NCI-H510A (cell line): ENCODE results near the gene RNF212B.

Source experiments
- DNase-seq: peaks from one replicate; lab custom pipeline; 2025; lab: John Stamatoyannopoulos, UW

The RNF212B gene

DNA sequence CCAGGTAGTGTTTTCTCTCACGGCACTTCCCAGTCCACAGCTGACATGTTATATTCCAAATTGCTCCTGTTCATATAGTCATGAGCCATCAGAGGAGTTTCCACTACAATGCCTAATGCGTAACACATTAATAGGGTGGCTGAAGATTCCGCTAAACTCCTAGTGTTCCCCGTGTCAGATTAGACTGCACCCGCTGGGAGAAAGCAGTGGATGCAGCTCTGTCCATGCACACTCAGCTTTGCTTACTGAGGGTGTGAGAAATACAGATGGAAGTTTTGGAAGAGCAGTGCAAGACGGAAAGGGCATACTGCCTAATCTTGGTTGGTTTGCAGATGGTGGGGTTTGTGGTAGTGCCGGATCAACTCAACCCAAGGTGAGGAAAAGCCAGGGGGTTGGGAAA is 59.4 kb downstream of the RNF212B start:
- DNase-seq: no peak

DNA sequence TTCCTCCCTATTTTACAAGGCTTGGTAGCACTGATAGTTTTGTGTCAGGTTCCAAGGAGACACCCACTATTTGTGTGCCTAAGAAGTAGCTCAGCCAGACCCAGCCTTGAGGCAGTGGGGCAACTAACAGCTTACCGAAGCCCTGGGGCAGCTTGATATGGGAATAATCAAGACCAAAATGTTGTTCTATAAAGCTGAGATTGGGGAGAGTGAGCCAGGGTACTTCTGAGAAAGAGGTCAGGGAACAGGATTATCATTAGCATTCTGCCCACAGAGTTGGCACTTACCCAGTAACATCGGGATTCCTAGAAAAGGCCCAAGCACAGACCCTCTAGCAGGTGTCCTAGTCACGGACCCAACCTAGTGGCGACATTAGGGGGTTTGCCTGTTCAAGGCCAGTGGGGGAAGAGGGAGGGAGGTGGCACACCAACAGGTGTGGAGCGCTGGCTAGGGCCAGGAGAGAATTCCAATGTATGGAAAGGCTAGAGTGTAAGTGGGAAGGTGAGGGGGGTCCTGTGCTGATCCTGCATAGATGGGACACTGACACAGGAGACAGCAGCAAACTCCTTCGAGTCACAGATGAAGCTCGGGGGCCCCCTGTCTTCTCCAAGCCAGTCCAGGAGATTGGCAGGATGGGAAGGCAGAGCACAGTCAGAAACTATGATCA is 60.0 kb downstream of the RNF212B start:
- no peak for DNase-seq

DNA sequence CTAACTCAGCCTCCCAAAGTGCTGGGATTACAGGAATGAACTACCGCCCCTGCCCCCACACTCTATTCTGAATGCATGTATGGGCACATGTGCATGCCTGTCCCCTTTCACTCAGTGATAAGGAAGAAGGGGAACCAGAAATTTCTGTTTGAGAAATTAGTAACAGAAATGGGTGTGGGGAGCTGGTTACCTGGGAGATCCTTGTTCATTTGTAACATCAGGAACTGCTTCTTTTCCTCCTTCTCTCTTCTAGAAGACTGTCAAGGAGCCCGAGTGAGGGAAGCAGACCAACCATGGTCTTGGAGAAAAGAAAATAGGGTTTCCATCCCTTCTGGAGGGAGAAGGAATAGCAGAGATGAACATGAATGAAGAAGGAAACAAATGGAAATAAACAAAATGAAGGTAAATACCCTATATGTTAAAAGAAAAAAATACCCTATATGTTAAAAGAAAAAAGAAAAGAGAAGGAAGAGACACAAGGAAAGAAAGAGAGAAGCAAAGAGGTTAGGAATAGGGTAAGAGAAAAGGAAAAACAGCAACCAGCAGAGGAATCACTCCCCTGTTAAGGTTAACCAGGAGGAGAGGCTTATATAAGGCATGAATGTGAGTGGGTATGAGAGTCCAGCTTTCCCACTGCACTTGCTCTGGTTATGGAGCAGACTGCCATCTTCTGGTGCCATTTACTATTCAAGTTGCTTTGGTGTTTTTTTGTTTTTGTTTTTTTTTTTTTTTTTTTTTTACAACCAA is 61.6 kb downstream of the RNF212B start:
- no peak for DNase-seq

DNA sequence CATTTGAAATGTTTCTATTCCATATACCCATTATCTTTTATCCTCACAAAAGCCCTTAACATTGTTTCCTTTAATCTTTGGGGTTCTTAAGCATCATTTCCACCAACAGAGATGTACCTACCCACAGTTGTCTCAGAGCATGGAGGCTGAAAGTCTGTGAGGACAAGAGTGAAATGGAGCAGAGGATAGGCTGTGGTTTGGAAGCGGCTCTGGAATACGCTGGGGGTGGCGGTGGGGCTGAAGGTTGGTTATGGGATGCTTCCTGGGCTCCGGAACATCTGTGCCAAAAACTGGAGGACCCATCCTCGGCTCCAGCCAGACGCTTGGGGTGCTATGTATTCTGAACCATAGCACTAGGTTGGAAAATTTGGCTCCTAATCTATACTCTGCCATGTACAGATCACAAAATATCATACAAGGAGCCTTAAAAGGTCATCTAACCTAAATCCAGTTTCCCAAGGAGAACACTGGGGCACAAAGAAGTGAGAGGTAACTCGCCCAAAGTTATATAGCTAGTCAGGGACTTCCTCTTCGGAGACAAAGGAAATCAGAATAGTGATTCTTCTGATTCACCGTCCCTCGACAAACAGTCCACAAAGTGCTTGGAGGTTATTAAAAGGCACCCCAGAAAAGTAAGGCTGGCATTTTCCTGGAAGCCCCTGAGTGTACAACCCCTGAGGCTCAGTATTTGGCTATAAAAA is 62.4 kb downstream of the RNF212B start:
- DNase-seq: no peak

DNA sequence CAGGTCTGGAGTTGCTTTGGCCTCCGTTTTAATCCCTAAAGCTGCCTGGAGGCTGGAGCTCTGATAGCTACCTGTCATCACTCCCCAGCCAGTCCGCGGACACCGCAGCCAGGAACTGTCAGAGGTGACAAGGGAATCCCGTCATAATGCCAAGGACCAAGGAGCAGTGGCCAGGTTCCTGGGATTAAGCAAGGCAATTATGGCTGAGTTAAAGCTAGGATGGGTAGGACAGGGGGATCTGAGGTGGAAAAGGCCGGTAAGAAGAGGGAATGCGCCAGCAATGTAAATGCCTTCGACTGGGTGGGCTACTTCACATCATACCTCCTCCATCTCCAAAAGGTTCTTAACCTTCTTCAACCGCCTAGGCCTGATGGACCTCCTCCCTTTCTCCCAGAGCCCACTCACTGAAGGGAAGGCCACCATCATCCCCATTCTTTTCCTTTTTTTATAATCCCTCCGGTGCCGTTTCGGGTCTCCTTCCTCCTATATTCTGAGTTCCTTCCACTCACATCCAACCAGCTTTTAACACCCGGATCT is 63.0 kb downstream of the RNF212B start:
- DNase-seq: peak; percentile 17

DNA sequence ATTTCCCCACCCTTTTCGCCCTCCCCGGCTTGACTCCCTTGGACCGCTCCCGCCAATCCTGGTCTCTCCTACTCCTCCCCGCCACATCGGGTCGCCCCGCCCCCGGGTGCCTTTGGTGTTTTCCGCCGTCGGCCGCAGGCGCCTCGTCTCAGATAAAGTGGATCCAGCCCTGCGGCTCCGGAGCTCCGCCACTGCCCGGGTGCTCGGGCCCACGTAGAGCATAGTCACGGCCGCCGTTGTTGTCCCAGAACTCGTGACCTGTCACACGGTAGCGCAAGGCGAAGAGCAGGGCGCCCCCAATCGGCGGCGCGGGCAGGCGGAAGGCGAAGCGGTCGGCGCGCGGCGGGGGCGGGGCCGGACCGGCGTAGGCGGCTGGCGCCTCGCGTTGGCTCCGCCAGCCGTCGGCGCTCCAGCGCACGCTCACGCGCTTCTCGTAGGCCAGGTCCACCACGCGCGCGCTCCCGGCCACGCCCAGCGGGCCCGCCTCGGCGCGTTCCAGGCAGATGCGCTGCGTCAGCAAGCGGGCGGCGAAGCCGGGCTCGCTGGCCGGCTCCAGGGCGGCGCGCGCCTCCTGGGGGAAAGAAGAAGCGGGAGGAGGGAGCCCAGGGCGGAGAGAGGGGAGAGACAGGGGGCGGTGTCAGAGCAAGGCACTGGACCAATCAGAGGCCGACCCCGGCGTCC is 63.7 kb downstream of the RNF212B start:
- peak; percentile 97 for DNase-seq

DNA sequence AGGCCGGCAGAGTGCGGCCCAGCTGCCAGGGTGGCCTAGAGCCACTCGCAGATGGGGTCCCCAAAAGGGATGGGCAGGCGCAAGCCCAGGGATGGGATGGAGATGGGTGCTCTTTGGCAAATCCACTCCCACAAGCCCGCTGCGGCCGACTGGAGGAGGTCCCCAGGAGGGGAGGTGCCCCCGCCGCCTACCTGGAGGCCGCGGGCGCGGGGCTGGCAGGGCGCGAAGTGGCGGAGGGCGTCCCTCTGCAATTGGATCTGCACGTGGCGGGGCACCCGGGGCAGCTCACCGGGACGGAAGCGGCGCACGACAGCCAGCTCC is 64.2 kb downstream of the RNF212B start:
- DNase-seq: no peak

DNA sequence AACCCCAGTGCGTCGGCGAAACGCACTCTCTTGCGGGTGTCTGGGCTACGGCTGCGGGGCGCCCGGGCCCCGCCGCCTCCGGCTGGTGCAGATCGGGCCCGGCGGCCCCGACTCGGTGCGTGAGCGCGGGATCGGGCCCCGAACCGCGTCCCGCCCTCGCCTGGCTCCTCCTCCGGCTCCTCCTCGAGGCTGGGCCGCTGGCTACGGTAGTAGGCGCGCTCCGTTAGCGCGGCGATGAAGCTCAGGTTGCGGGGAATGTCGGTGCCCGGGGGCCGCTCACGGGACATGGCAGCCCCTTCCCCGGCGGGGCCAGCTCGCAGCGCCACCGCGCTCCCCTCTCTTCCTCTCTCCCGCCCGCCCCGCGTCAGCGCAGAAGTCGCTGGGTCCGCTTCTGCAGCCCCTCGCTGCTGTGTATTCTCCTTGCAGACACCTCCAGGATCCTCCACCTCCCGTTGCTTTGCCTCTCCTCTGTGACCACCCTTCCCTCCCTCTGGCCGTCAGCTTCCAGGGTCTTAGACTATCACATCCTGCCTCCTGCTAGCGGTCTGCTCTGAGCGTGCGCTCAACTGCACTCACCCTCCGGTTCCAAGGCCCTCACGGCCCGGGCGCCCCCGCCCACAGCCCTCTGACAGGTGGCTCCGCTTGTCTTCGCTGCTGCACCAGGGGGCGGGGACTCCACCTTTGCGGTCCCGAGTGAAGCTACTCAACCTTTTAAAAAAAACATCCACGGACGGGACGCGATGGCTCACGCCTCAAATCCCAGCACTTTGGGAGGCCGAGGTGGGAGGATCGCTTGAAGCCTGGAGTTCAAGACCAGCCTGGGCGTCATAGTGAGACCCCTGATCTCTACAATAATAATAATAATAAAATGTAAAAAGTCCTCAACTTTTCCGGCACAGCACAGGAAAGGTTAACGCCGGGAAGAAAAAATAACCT is 64.8 kb downstream of the RNF212B start, which contains the start of gene PPP1R3E:
Gene PPP1R3E, minus strand, starts transcription at position 570 of the 936 bp plus-strand sequence. Its CDS starts 283 bp downstream, at position 287.
- peak; percentile 47 for DNase-seq

DNA sequence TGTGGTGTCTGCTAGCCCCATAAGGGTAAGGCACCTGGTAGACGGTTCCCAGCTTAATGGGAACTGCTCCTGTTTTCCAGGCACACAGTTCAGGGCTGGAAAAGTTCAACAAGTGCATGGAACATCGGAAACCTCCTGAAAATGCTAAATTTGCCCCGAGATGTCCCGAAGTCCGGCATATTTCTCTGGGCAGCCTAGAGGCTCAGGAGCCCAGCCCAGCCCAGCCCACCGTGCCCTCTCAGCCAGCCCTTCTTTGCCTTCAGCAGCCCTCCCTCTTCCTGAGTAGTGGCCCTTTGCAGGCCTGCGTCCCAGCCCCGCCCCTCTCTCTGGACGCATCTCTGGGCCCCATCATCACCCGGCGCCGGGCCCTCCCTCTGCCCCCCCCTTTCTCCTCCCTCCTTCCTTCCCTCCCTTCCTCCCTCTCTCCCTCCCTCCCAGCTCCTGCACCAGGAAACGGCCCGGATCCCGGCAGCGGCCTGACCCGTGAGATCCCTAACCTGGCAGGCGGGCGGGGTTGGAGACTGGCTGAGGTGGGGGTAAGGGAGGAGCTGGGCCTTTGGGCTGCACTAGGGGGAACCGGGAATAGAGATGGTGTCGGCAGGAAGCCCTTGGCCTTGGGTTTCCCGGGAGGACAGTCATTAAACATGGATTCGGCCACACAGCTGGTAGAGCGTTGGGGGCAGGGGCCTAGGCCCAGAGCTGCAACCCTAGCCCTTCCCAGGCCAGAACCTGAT is 68.8 kb downstream of the RNF212B start, which contains the start of gene BCL2L2:
Gene BCL2L2, plus strand, starts transcription at position 422 of the 734 bp plus-strand sequence. CDS start 935 bp downstream, outside the sequence.
- peak; percentile 95 for DNase-seq

DNA sequence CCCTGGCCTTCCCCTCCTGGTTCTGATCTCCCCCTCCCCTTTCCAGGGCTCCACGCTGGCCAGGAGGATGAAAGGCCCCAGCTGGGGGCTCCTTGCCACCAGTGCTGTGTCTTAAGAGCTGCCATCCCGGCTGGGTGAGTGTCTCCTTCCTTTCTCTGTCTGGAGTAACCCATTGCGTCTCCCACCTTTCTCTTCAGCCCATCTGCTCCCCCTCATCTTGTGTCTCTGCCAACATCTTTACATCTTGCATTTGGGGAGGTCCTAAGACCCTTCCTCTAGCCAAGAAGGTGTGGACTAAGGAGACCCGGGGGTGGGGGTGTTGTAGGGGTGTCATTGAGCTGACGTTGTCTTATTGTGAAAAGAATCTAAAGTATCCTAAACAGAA is 69.4 kb downstream of the RNF212B start:
- no peak for DNase-seq

DNA sequence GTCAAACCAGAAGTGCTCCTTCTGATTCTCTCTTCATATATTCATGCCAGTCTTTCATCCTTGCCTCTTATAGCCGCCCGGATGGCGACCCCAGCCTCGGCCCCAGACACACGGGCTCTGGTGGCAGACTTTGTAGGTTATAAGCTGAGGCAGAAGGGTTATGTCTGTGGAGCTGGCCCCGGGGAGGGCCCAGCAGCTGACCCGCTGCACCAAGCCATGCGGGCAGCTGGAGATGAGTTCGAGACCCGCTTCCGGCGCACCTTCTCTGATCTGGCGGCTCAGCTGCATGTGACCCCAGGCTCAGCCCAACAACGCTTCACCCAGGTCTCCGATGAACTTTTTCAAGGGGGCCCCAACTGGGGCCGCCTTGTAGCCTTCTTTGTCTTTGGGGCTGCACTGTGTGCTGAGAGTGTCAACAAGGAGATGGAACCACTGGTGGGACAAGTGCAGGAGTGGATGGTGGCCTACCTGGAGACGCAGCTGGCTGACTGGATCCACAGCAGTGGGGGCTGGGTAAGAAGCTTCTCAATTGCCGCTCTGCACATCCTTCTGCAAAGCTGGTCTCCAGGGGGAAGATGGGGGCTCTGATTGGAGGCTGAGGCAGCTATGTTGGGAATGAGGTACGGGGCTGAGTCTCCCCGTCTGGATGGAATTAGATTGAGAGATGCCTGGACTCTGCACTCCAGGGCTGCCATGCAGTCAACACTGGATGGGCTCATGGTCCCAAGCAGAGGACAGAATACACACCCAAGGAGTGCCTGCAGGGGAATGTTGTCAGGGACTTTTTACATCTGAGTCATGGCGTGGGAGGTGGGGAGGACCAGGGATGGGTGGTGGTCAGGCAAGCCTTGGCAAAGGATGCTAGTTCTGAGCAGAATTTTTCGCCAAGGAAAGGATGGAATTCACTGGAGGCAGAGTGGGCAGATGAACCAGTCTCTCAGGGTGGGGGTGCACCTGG is 70.2 kb downstream of the RNF212B start:
- no peak for DNase-seq

DNA sequence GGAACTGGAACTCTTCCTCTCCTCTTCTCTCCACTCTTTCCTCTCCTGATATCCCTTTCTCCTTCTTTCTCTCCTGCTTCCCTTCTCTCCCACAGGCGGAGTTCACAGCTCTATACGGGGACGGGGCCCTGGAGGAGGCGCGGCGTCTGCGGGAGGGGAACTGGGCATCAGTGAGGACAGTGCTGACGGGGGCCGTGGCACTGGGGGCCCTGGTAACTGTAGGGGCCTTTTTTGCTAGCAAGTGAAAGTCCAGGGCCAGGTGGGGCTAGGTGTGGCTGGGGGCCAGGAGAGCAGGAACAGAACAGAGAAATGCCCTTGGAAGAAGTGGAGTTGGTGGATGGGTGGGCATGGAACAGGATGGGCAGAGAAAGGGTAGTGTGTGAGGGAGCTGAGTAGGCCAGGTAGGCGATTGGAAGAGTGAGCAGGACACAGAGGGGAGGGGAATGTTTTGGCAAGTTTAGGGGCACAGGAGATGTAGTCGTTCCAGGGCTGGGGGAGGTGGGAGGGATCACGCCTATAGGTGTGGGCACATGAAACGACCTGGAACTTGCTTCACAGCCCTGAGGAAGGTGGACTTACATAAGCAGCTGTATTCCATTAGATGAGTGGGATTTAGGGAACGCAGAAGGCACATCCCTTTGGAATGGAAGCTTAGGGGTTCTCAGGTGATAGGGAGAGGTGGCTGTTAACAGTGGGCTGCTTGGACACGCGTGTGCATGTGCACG is 71.1 kb downstream of the RNF212B start:
- DNase-seq: no peak

DNA sequence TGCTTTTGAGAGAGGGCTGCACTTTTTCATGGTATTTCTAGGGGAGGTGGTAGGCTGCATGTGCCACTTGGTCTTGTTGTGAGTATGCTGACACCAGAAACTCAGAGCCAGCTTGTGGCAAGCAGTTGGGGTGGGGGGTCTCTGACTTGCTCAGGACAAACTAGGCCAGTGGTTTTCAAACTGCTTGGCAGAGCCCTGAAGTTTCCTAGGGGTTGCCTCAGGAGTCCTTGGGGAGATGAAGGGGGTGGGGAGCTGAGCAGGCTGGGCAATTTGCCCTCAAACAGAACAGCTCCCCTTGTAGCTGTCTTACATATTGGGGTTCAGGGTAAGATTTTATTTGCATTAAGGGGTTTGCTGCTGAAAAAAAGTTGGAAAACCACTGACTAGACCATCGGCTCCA is 72.8 kb downstream of the RNF212B start:
- no peak for DNase-seq

DNA sequence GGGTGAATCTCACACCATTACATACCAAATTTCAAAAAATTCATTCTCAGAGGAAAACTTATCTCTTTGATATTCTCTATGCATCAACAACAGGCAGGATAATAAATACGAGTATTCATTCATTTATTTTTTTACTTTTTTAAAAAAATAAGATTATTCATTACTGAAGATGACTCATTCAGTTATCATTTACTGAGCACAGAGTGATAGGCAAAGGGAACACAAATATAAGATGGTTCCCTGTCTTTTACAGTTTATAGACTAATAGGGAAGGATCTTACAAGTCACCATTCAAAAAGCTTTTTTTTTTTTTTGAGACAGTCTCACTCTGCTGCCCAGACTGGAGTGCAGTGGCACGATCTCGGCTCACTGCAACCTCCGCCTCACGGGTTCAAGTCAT is 78.6 kb downstream of the RNF212B start:
- DNase-seq: no peak

DNA sequence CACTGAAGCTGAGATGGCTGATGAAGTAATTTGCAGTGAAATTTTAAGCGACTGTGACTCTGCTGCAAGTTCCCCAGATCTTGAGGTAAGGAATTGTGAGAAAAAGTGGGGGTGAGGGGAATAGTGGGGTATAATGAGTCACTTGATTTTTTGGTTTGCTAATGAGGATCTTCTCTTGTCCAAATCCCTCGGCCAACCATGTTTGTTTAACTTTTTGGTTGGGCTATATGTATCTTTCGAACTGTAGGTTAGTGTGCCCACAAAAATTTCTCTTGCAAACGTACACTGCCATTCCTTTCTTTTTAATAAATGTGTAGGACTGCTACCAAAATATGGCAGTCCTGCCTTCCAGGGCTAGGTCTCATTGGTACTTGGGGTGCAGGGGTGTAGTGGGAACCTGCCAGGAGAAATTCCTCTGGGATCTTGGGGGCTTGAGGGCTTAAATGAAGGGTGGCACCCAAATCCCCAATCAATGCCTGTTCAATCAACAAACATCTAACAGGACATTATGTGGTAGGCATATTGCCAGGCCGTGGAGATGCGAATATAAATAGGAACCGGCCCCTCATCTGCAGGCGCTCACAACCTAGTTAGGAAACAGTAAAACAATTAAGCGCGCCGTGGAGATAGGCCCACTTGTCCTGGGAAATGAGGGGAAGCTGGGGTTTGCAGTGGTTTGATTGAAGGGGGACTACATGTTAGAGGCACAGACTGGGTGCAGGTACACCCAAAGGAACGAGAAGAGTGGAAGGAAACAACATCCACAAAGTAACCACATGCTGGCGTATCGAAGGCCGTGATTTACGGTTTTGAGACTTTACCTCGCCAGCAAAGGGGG is 82.2 kb downstream of the RNF212B start:
- DNase-seq: no peak

DNA sequence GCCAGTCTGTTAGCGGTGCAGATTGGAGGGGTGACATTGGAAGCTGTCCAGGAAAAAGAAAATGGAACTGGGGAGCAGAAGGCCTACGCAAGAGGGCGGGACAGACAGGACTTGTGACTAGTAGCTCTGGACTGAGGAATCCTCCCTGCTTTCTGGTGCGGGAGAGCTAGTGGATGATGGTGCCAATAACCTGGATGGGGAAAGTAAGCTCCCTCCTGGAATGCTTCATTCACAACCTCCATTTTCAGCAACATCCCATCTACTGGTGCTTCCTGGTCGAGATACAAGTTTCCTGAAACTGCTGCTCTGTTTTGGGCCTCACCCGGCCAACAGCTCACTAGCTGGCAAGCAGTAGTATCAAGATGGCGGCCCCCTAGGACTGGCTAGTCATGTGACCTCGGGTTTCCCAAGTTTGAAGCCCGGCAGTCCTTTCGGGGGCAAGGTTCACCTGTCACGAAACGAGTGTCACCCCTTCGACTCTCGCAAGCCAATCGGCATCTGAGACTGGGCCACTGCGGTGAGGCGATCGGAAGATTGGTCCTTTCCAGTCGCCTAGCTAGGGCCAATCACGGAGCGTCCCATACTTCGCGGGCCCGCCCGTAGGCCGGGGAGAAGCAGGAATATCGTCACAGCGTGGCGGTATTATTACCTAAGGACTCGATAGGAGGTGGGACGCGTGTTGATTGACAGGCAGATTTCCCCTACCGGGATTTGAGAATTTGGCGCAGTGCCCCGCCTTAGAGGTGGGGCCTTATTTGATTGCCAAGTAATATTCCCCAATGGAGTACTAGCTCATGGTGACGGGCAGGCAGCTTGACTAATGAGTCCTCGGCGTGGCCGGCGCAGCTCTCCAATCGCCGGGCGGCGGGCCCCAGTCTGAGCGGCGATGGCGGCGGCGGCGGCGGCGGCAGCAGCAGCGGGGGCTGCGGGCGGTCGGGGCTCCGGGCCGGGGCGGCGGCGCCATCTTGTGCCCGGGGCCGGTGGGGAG is 83.1 kb downstream of the RNF212B start, which contains the start of gene PABPN1:
Gene PABPN1, plus strand, starts transcription at position 874 of the 988 bp plus-strand sequence. Its CDS starts 13 bp downstream, at position 887.
- peak; percentile 100 for DNase-seq
